SIG-M5 treated with dmso at 0.1 percent for 504 hours (cell line): ENCODE results near the gene LILRB1.
"Not testable (repeated sequence)": the region's sequence is repeated elsewhere in the genome, so short reads cannot be mapped to it uniquely, and the experiment has no call there.

Source experiments
- DNase-seq: peaks from one replicate; lab custom pipeline; 2025; ENCODE audit not compliant: unreplicated experiment; lab: John Stamatoyannopoulos, UW

The LILRB1 gene

GRCh38 chr19:54624934-54625730, 5.2 kb upstream of the LILRB1 start:
- DNase-seq = not testable (repeated sequence)

DNA sequence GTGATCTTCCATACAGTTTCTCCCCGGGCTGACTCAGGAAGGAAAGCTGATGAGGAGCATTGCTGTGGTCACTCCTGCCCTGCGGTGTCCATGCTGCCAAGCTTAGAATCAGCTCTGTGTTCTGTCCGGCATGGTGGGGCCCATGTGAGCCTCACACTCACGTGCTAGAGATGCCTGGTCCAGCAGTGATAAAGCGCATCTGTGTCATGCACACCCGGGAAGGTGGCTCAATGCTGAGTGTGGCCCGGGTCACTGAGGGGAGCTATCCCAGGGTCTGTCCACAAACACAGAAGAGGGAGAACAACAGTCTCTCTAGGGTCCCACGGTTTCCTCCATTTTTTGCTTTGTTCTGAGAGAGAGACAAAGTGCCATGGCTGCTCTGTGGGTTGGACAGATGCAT, 3.5 kb upstream of the LILRB1 start:
- DNase-seq = no peak

GRCh38 chr19:54627912-54628311, 2.4 kb upstream of the LILRB1 start:
- not testable (repeated sequence) for DNase-seq

DNA sequence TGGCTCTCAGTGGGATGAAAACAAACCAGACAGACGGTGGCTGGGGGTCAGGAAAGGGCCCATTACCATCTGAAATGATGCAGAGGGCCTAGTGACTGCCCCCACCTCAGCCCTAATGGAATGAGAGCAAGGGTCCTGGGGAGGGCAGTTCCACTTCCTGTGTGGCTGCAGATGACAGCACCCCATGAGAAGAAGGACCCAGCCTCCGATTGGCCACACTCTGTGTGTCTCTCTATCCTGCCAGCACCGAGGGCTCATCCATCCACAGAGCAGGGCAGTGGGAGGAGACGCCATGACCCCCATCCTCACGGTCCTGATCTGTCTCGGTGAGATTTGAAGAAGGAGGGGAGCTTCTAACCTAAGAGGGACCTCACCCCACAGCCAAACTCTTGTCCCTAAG, 498 bp downstream of the LILRB1 start:
- no peak for DNase-seq

- DNase-seq = not testable (repeated sequence)
Observed at GRCh38 chr19:54631489-54632337, 1.4 kb downstream of the LILRB1 start.

DNA sequence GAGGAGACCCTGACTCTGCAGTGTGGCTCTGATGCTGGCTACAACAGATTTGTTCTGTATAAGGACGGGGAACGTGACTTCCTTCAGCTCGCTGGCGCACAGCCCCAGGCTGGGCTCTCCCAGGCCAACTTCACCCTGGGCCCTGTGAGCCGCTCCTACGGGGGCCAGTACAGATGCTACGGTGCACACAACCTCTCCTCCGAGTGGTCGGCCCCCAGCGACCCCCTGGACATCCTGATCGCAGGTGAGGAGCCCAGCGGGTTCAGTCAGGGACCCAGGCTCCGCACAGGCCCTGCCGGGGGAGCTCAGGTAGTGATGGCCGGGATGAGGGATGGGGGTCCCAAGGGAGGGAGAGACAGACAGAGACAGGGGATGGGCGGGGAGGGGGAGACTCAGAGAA, 2.2 kb downstream of the LILRB1 start:
- DNase-seq = not testable (repeated sequence)

DNA sequence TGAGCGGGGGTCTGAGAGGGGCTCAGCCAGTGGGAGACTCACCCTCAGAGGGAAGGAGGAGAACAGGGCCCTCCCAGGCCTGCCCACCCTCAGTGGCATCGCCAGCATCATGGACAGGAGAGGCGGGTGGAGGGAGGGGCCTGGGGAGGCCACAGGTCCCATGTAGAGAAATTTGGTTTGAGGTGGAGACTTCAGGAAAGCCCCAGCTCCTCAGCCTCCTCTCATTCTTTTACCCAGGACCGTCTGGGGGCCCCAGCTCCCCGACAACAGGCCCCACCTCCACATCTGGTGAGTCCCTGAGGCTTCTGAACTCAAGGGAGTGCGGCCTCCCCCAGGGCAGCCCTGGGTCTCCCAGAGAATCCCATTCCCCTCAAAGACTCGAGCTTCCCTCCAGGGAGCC, 3.1 kb downstream of the LILRB1 start:
- DNase-seq = no peak

GRCh38 chr19:54636081-54636480, 5.8 kb downstream of the LILRB1 start:
- not testable (repeated sequence) for DNase-seq

DNA sequence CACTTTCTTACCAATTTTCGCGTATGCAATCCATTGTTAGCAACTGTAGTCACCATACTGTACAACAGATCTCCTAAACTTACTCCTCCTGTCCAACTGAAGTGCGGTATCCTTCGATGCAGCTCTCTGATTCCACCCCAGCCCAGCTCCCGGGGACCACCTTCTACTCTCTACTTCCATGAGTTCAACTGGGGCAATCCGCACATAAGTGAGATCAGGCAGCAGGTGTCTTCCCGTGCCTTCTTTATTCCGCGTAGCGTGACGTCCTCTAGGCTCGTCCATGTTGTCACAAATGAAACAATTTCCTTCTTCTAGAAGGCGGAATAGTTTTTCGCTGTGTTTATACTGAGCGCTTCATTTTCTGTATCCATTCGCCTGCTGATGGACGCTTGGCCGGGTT, 8.4 kb downstream of the LILRB1 start:
- DNase-seq = no peak

DNA sequence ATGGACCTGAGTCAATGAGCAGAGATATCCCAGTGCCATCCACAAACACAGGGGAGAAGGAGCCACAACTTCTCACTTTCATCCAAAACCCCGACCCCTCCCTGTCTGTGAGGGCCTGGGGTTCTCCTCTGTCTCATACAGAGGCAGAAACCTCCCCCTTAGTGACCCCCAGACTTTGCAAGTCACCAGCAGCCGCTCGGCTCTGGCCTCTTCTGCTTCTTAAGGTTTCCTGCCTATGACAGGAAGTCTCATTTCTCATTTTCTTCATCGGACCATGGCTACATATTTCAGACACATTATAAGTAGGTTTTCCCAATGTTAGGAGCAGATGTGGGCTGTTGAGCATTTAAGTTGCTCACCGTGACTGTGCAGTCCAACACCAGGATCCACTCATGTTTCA, 12.7 kb downstream of the LILRB1 start:
- DNase-seq = not testable (repeated sequence)

- not testable (repeated sequence) for DNase-seq
Observed at GRCh38 chr19:54643583-54643982, 13.3 kb downstream of the LILRB1 start.

DNA sequence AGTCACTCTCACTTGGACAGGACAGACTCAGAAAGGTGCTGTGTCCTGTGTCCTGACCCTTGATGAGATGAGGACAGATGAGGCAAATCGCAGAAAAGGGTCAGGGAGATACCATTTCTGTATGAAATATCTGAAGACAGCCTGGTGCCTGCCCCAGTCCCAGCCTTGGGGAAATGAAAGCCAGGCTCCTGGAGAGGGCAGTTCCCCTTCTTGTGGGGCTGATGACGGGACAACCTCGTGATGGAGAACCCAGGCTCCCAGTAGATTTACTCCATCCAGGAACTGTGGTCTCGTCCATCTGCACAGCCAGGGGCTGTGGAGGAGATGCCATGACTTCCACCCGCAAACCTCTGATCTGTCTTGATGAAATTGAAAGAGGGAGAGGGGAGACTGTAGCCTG, 13.8 kb downstream of the LILRB1 start:
- DNase-seq = peak; percentile 42

GRCh38 chr19:54646331-54646841, 16.1 kb downstream of the LILRB1 start:
- DNase-seq = no peak

- no peak for DNase-seq
Observed at GRCh38 chr19:54648129-54648528, 17.8 kb downstream of the LILRB1 start.

GRCh38 chr19:54650108-54650655, 19.9 kb downstream of the LILRB1 start:
- DNase-seq = no peak

- DNase-seq = peak; percentile 74
Observed at GRCh38 chr19:54653181-54653809, 23.0 kb downstream of the LILRB1 start.

DNA sequence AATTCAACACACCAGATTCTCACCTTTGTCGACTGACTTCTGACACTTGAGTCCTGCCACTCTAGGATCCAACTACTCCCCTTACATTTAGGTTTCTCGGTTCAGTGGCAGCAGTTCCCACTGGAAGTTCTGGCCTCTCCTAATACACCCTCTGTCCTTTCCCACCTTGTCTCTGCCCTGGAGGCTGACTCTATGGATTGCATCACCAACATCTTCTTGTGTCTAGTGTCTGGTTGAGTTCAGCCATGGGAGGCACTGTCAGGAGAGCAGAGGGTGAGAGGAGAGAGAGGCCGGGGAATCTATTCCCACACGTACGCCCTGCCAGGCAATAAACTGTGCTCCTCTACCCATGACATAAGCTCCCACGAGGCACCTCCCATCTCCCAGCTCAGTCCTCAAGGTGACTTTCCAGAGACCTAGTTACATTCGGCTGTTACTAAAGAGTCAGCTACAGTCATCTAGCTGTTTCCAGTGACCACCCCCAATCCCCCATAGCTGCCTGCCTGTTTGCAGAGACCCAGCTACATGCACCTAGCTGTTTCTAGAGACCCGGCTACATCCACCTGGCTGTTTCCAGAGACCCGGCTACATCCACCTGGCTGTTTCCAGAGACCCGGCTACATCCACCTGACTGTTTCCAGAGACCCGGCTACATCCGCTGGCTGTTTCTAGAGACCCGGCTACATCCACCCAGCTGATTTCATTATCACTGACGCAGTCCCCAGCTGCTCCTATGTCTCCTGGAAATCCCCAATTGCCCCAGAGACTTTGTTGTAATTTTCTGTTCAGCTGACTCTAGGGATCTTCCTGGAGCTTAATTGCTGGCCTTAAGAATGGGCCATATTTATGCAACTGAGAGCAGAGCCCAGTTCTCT, 24.4 kb downstream of the LILRB1 start:
- DNase-seq = no peak

DNA sequence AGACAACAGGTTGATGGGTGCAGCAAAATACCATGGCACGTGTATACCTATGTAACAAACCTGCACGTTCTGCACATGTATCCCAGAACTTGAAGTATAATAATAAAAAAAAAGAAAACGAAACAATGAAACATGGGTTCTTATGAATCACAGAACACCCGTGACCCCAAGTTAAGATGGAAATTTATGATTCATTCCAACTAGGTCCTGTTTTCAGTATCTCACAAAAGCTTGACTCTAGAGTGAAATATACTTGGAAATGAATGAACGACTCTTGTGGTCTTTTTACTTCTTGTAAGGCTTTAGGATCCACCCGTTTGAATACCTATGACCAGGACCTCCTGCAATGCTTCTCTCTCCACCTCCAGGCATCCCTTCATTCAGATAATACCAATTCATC, 29.0 kb downstream of the LILRB1 start:
- no peak for DNase-seq

- DNase-seq = no peak
Observed at GRCh38 chr19:54660306-54660705, 30.0 kb downstream of the LILRB1 start.

- DNase-seq = peak; percentile 87
Observed at GRCh38 chr19:54660964-54661363, 30.7 kb downstream of the LILRB1 start.
